Karpas-422 (cell line): Measurements from ENCODE around the gene AOAH. TPM values are rescaled to one million over a fixed set of nuclear protein-coding genes. Genes with fewer than 3 reads are reported as not detected.
A peak's percentile ranks its signal among the peaks of the same experiment; 100 is the strongest.

ENCODE experiments used
- DNase-seq: peaks from one replicate; pipeline ENCODE4 v3.0.0-alpha.2; 2015
- H2AFZ ChIP-seq: fragments of 200-600 bp; sonication (generic); 2 replicates; pipeline ENCODE4 v1.6.1; 2014; ENCODE audit warnings: antibody characterized with exemption, low read length, mixed read lengths
- H3K27ac ChIP-seq: fragments of 200-600 bp; sonication (generic); 2 replicates; pipeline ENCODE4 v1.5.1; 2014; ENCODE audit warnings: mild to moderate bottlenecking, low read length, moderate library complexity
- H3K27me3 ChIP-seq: fragments of 200-600 bp; sonication (generic); 2 replicates; pipeline ENCODE4 v1.6.1; 2014; ENCODE audit warnings: low read length, mixed read lengths
- H3K36me3 ChIP-seq: fragments of 200-600 bp; sonication (generic); 2 replicates; pipeline ENCODE4 v1.6.1; 2014; ENCODE audit warnings: low read length, mixed read lengths; ENCODE audit not compliant: insufficient read depth
- H3K4me1 ChIP-seq: fragments of 200-600 bp; sonication (generic); 2 replicates; pipeline ENCODE4 v1.6.1; 2014; ENCODE audit warnings: mild to moderate bottlenecking, low read length, mixed read lengths
- H3K4me2 ChIP-seq: fragments of 200-600 bp; sonication (generic); 2 replicates; pipeline ENCODE4 v1.6.1; 2014; ENCODE audit warnings: low read length, low read depth, mild to moderate bottlenecking; ENCODE audit not compliant: poor library complexity, severe bottlenecking
- H3K4me3 ChIP-seq: fragments of 200-600 bp; sonication (generic); 2 replicates; pipeline ENCODE4 v1.5.1; 2014; ENCODE audit warnings: mild to moderate bottlenecking, antibody characterized with exemption, low read length, mixed read lengths
- H3K79me2 ChIP-seq: fragments of 200-600 bp; sonication (generic); 2 replicates; pipeline ENCODE4 v1.6.1; 2014; ENCODE audit warnings: mild to moderate bottlenecking, low read length, mixed read lengths
- H3K9ac ChIP-seq: fragments of 200-600 bp; sonication (generic); 2 replicates; pipeline ENCODE4 v1.6.0; 2014; ENCODE audit warnings: low read length
- H3K9me2 ChIP-seq: fragments of 200-600 bp; sonication (generic), shearing (Covaris generic); replicated peaks from 2 replicates; pipeline ENCODE4 v1.6.0; 2014; ENCODE audit warnings: mild to moderate bottlenecking, low read length, moderate library complexity; ENCODE audit not compliant: insufficient read depth
- H3K9me3 ChIP-seq: fragments of 300-700, 200-600 bp; sonication (generic); 2 replicates; pipeline ENCODE4 v1.6.1; 2014; ENCODE audit warnings: low read length, mixed read lengths
- H4K20me1 ChIP-seq: fragments of 200-600 bp; sonication (generic); 2 replicates; pipeline ENCODE4 v1.6.1; 2014; ENCODE audit warnings: mild to moderate bottlenecking, antibody characterized with exemption, low read length, low read depth; ENCODE audit not compliant: insufficient read depth
- total RNA-seq: library from RNA; depleted of rRNA; stranded (reverse); fragments of >200 nt; shearing (Covaris generic); gene quantifications from 2 replicates; pipeline ENCODE4 v1.2.3, GENCODE V29; 2014; ENCODE audit warnings: low replicate concordance; rRNA removed

The AOAH gene
- 1.4 TPM in 1 of 2 replicates, not detected in the other for total RNA-seq

- no peaks in the 10 kb centered on the region for H3K9me2 ChIP-seq
- H3K79me2 ChIP-seq = no peaks in the 10 kb centered on the region
- H3K9me3 ChIP-seq = no peaks in the 10 kb centered on the region
- H3K4me3 ChIP-seq = no peak within 1 kb of the TSS
- H2AFZ ChIP-seq = no peak within 1 kb of the TSS; the same call in 1 of the 2 replicates
- no peaks in the 10 kb centered on the region for H3K4me1 ChIP-seq
- H4K20me1 ChIP-seq = no peaks in the 10 kb centered on the region
- H3K4me2 ChIP-seq = no peak within 1 kb of the TSS
- no peaks in the 10 kb centered on the region for H3K36me3 ChIP-seq
- DNase-seq = no peak
- no peak within 1 kb of the TSS for H3K27ac ChIP-seq
- H3K27me3 ChIP-seq = no peaks in the 10 kb centered on the region
- H3K9ac ChIP-seq = no peak within 1 kb of the TSS
Measured at GRCh38 chr7:36723951-36724664, at the start of gene AOAH. TSS of gene AOAH (minus strand) at chr7:36724494. CDS start at chr7:36724148, 346 bp downstream.

- Histone ChIP-seq H3K27me3 (no peaks in the 10 kb centered on the region), H3K27ac (no peak overlapping the region), H3K9me2 (no peaks in the 10 kb centered on the region), H4K20me1 (no peaks in the 10 kb centered on the region), H3K4me2 (no peak overlapping the region), H3K4me1 (no peaks in the 10 kb centered on the region), H3K4me3 (no peak overlapping the region), H3K9me3 (no peaks in the 10 kb centered on the region), H2AFZ (no peak overlapping the region), H3K79me2 (no peaks in the 10 kb centered on the region), H3K36me3 (no peaks in the 10 kb centered on the region), H3K9ac (no peak overlapping the region)
- no peak for DNase-seq
Measured at GRCh38 chr7:36766451-36766850, 42.2 kb upstream of the AOAH start.

- no peaks in the 10 kb centered on the region for H3K9me2 ChIP-seq
- no peak overlapping the region for H3K9ac ChIP-seq
- no peak overlapping the region for H3K4me3 ChIP-seq
- no peak overlapping the region for H3K27ac ChIP-seq
- no peaks in the 10 kb centered on the region for H3K36me3 ChIP-seq
- H4K20me1 ChIP-seq = no peaks in the 10 kb centered on the region
- no peak overlapping the region for H3K4me2 ChIP-seq
- H3K79me2 ChIP-seq = no peaks in the 10 kb centered on the region
- no peaks in the 10 kb centered on the region for H3K27me3 ChIP-seq
- no peaks in the 10 kb centered on the region for H3K9me3 ChIP-seq
- DNase-seq = peak; percentile 56
- H2AFZ ChIP-seq = no peak overlapping the region
- no peaks in the 10 kb centered on the region for H3K4me1 ChIP-seq
Measured at GRCh38 chr7:36765605-36766004, 41.3 kb upstream of the AOAH start.

DNA sequence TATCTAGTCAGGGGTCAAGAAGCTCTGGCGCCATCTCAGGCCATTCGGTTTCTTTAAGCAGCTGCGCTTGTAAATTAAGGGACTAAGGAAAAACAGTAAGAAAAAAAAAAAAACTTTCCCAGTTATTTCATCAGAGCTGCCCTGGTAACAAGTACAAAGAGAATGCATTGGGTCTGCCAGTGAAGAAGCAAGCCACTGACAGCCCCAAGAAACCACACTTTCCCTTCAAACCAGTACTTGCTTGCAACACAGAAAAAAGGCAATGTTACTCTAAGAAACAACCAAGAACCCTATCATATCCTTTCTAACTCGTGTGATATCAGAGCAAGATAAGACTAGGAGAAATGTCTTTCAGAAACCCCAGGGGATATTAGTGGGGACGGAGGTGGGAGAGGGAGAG, 40.6 kb upstream of the AOAH start:
- DNase-seq = no peak

GRCh38 chr7:36763132-36763816, 39.0 kb upstream of the AOAH start:
- no peaks in the 10 kb centered on the region for H3K27me3 ChIP-seq
- H3K9me3 ChIP-seq = no peaks in the 10 kb centered on the region
- no peak overlapping the region for H3K9ac ChIP-seq
- H4K20me1 ChIP-seq = no peaks in the 10 kb centered on the region
- no peak overlapping the region for H3K27ac ChIP-seq
- no peak overlapping the region for H2AFZ ChIP-seq
- H3K36me3 ChIP-seq = no peaks in the 10 kb centered on the region
- H3K79me2 ChIP-seq = no peaks in the 10 kb centered on the region
- H3K9me2 ChIP-seq = no peaks in the 10 kb centered on the region
- no peaks in the 10 kb centered on the region for H3K4me1 ChIP-seq
- H3K4me3 ChIP-seq = no peak overlapping the region
- H3K4me2 ChIP-seq = no peak overlapping the region
- no peak for DNase-seq

More for the DNA sequence above, 40.6 kb upstream of the AOAH start:
- H3K79me2 ChIP-seq = no peaks in the 10 kb centered on the region
- H3K4me2 ChIP-seq = no peak overlapping the region
- H2AFZ ChIP-seq = no peak overlapping the region
- H3K36me3 ChIP-seq = no peaks in the 10 kb centered on the region
- H3K4me1 ChIP-seq = no peaks in the 10 kb centered on the region
- H4K20me1 ChIP-seq = no peaks in the 10 kb centered on the region
- no peak overlapping the region for H3K27ac ChIP-seq
- H3K4me3 ChIP-seq = no peak overlapping the region
- H3K9me2 ChIP-seq = no peaks in the 10 kb centered on the region
- no peaks in the 10 kb centered on the region for H3K27me3 ChIP-seq
- no peaks in the 10 kb centered on the region for H3K9me3 ChIP-seq
- H3K9ac ChIP-seq = no peak overlapping the region

DNA sequence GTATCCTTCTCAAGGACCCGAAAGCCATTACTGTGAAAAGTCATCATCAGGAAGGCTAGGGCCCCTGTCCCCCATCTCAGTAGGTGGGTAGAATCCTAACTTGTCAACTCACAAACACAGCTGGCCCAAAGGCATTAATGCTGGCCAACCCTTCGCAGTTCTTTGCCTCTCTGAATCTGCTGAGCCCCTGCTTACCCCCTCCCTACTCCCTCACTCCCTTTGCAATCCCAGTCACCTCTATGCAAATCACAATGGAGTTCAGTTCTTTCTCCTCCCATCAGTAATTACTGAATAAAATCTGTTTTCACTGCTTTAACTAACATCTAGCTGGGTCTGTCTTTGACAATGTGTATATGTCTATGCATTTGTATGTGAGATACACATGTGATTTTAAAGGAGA, 38.1 kb upstream of the AOAH start:
- no peak overlapping the region for H2AFZ ChIP-seq
- no peak overlapping the region for H3K4me3 ChIP-seq
- H3K27me3 ChIP-seq = no peaks in the 10 kb centered on the region
- no peaks in the 10 kb centered on the region for H3K36me3 ChIP-seq
- no peak overlapping the region for H3K4me2 ChIP-seq
- no peaks in the 10 kb centered on the region for H3K79me2 ChIP-seq
- DNase-seq = no peak
- H3K27ac ChIP-seq = no peak overlapping the region
- no peaks in the 10 kb centered on the region for H3K4me1 ChIP-seq
- no peaks in the 10 kb centered on the region for H3K9me3 ChIP-seq
- H3K9ac ChIP-seq = no peak overlapping the region
- H4K20me1 ChIP-seq = no peaks in the 10 kb centered on the region
- H3K9me2 ChIP-seq = no peaks in the 10 kb centered on the region

DNA sequence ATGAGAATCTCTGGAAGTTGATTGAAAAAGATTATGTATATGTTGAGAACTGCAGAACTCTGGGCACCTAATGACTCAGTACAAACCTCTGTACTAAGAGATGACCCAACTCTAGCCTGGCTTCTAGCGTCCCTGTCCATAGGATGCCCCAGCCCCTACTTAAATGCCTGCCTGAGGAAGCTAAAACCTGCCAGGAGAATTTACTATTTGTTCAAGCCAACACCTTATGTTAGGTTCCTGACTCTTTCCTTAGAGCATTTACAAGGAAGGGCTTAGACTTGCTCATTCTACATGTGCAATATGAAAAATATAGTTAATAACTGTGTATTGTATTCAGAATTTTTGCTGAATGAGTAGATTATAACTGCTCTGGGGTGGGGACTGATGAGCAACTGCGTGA, 37.5 kb upstream of the AOAH start:
- H3K4me1 ChIP-seq = no peaks in the 10 kb centered on the region
- no peaks in the 10 kb centered on the region for H3K79me2 ChIP-seq
- no peaks in the 10 kb centered on the region for H3K9me3 ChIP-seq
- no peak overlapping the region for H3K9ac ChIP-seq
- no peaks in the 10 kb centered on the region for H3K36me3 ChIP-seq
- H3K9me2 ChIP-seq = no peaks in the 10 kb centered on the region
- DNase-seq = no peak
- H3K4me2 ChIP-seq = no peak overlapping the region
- H3K27ac ChIP-seq = no peak overlapping the region
- H2AFZ ChIP-seq = no peak overlapping the region
- H3K27me3 ChIP-seq = no peaks in the 10 kb centered on the region
- H4K20me1 ChIP-seq = no peaks in the 10 kb centered on the region
- no peak overlapping the region for H3K4me3 ChIP-seq

- Histone ChIP-seq H3K27me3 (no peaks in the 10 kb centered on the region), H2AFZ (no peak overlapping the region), H3K36me3 (no peaks in the 10 kb centered on the region), H3K79me2 (no peaks in the 10 kb centered on the region), H4K20me1 (no peaks in the 10 kb centered on the region), H3K9me2 (no peaks in the 10 kb centered on the region), H3K4me3 (no peak overlapping the region), H3K9me3 (no peaks in the 10 kb centered on the region), H3K4me2 (no peak overlapping the region), H3K4me1 (no peaks in the 10 kb centered on the region), H3K9ac (no peak overlapping the region), H3K27ac (no peak overlapping the region)
- DNase-seq = no peak
Measured at GRCh38 chr7:36760856-36761762, 36.8 kb upstream of the AOAH start.
